GM23338 (cell line): ENCODE results near the gene ADAMTS15. TPM values are rescaled to one million over a fixed set of nuclear protein-coding genes. Genes with fewer than 3 reads are reported as not detected.

ENCODE experiments used
- ETS1 ChIP-seq: IDR thresholded peaks from 2 replicates; pipeline ENCODE4 v1.6.1; 2016; ENCODE audit warnings: antibody characterized with exemption
- EZH2 ChIP-seq: fragments of 200-600 bp; sonication (generic); IDR thresholded peaks from one replicate; pipeline ENCODE4 v1.8.0; 2017; ENCODE audit warnings: antibody characterized with exemption, mild to moderate bottlenecking, low read depth; ENCODE audit not compliant: unreplicated experiment
- EZH2phosphoT487 ChIP-seq: fragments of 200-600 bp; sonication (generic); IDR thresholded peaks from one replicate; pipeline ENCODE4 v1.8.1; 2018; ENCODE audit warnings: antibody characterized with exemption; ENCODE audit not compliant: unreplicated experiment
- POLR2AphosphoS5 ChIP-seq: IDR thresholded peaks from 2 replicates; pipeline ENCODE4 v1.6.1; 2016; ENCODE audit warnings: antibody characterized with exemption, low read depth
- REST ChIP-seq: IDR thresholded peaks from one replicate; pipeline ENCODE4 v1.6.1; 2018; ENCODE audit warnings: antibody characterized with exemption; ENCODE audit not compliant: unreplicated experiment
- STAT1 ChIP-seq: IDR thresholded peaks from one replicate; pipeline ENCODE4 v1.6.1; 2016; ENCODE audit warnings: antibody characterized with exemption; ENCODE audit not compliant: unreplicated experiment
- ZNF114 ChIP-seq: fragments of 250-450 bp; sonication (Bioruptor Pico); IDR thresholded peaks from 2 replicates; pipeline ENCODE4 v1.5.0; 2020; ENCODE audit warnings: mild to moderate bottlenecking, moderate library complexity
- ZNF331 ChIP-seq: fragments of 250-450 bp; sonication (Bioruptor Pico); IDR thresholded peaks from 2 replicates; pipeline ENCODE4 v1.5.0; 2020; ENCODE audit warnings: low read depth, mild to moderate bottlenecking, moderate library complexity
- ZNF462 ChIP-seq: fragments of 250-450 bp; sonication (Bioruptor Pico); IDR thresholded peaks from 2 replicates; pipeline ENCODE4 v1.5.0; 2020; ENCODE audit warnings: mild to moderate bottlenecking, moderate library complexity
- polyA plus RNA-seq: library from polyadenylated mRNA; unstranded; fragments of >200 nt; fragmentation: Nextera tagmentation; extraction: Ambion mirVana; gene quantifications from 2 replicates; pipeline ENCODE4 v1.2.1, GENCODE V29; 2016
- total RNA-seq: library from RNA; depleted of rRNA; stranded (reverse); fragments of >200 nt; shearing (Covaris generic); gene quantifications from 2 replicates; pipeline ENCODE4 v1.2.3, GENCODE V29; 2014

ADAMTS15 gene
- total and polyA plus RNA-seq, 2 experiments from 2014 or later, result 0.42 to 5.6 TPM

GRCh38 chr11:130508913-130509312 lies 60.5 kb downstream of the ADAMTS15 start (continued):
- no peak for TF ChIP-seq ZNF462 (CRISPR knock-in tag)
- no peak for TF ChIP-seq EZH2
- TF ChIP-seq POLR2AphosphoS5, result no peak
- no peak for TF ChIP-seq ZNF331
- TF ChIP-seq ZNF114 (CRISPR knock-in tag), result no peak
- no peak for TF ChIP-seq STAT1
- no peak for TF ChIP-seq EZH2phosphoT487
- no peak for TF ChIP-seq ETS1
- TF ChIP-seq REST, result no peak
